A673 (cell line): ENCODE data around the gene INSR. TPM values are rescaled to one million over a fixed set of nuclear protein-coding genes. Genes with fewer than 3 reads are reported as not detected.

Experiments
- BruUV-seq: library from RNA; stranded (reverse); fragments of 400-500 nt; replicated peaks from 2 replicates; lab custom pipeline; 2021; lab: Mats Ljungman, UMichigan
- CTCF ChIA-PET: fragments of 300-600 bp; sonication (Branson Sonifier 250); formaldehyde crosslinking; loops from one replicate; lab custom pipeline; 2022; ENCODE audit warnings: antibody characterized with exemption; lab: Charles Lee
- POLR2A ChIA-PET: fragments of 300-600 bp; sonication (Branson Sonifier 250); formaldehyde crosslinking; loops from one replicate; lab custom pipeline; 2022; ENCODE audit warnings: antibody characterized with exemption; ENCODE audit not compliant: low non-redundant PET; lab: Charles Lee
- DNase-seq: peaks from one replicate; pipeline ENCODE4 v3.0.0-alpha.2; 2015; ENCODE audit warnings: low spot score
- H3K27ac ChIP-seq: fragments of 200-600 bp; sonication (generic); 2 replicates; pipeline ENCODE4 v1.5.1; 2016; ENCODE audit warnings: mixed run types, low read depth, mild to moderate bottlenecking, mixed read lengths, antibody characterized with exemption, low read length; ENCODE audit not compliant: poor library complexity, severe bottlenecking
- H3K27me3 ChIP-seq: fragments of 200-600 bp; sonication (generic); replicated peaks from 2 replicates; pipeline ENCODE4 v1.6.1; 2017; ENCODE audit warnings: mixed run types, low read depth, mild to moderate bottlenecking, mixed read lengths, antibody characterized with exemption, low read length; ENCODE audit not compliant: insufficient read depth, poor library complexity
- H3K36me3 ChIP-seq: fragments of 200-600 bp; sonication (generic); 2 replicates; pipeline ENCODE4 v1.6.1; 2016; ENCODE audit warnings: mixed run types, mild to moderate bottlenecking, mixed read lengths, antibody characterized with exemption, low read length; ENCODE audit not compliant: insufficient read depth, poor library complexity, severe bottlenecking
- H3K4me1 ChIP-seq: fragments of 200-600 bp; sonication (generic); 2 replicates; pipeline ENCODE4 v1.6.1; 2017; ENCODE audit warnings: mixed run types, mild to moderate bottlenecking, mixed read lengths, antibody characterized with exemption, low read length; ENCODE audit not compliant: insufficient read depth, poor library complexity, severe bottlenecking
- H3K4me3 ChIP-seq: fragments of 200-600 bp; sonication (generic); 2 replicates; pipeline ENCODE4 v1.5.1; 2016; ENCODE audit warnings: low read depth, mixed run types, mild to moderate bottlenecking, mixed read lengths, low read length; ENCODE audit not compliant: poor library complexity, severe bottlenecking
- H3K9me3 ChIP-seq: fragments of 200-600 bp; sonication (generic); 2 replicates; pipeline ENCODE4 v1.6.1; 2016; ENCODE audit warnings: mixed run types, low read depth, mild to moderate bottlenecking, mixed read lengths, antibody characterized with exemption, low read length; ENCODE audit not compliant: poor library complexity, severe bottlenecking
- EZH2 ChIP-seq: fragments of 200-600 bp; sonication (generic); IDR thresholded peaks from 2 replicates; pipeline ENCODE4 v1.6.1; 2017; ENCODE audit warnings: borderline replicate concordance, low read depth, mild to moderate bottlenecking, mixed read lengths, antibody characterized with exemption, low read length; ENCODE audit not compliant: poor library complexity, severe bottlenecking
- intact Hi-C: fragments of 100-400 bp; cut with micrococcal nuclease; formaldehyde crosslinking; loops from one replicate; pipeline ENCODE4 v1.10.0; 2022; ENCODE audit not compliant: unreplicated experiment
- total RNA-seq: library from RNA; stranded (reverse); gene quantifications from 2 replicates; pipeline ENCODE4 v1.2.3, GENCODE V29; 2021
- TF ChIP-seq, protein P1 (sequence below): fragments of 300-800, 200-600 bp; sonication (generic); conservative IDR thresholded peaks from 2 replicates; pipeline ENCODE4 v1.5.1; 2017; ENCODE audit warnings: low read depth, mild to moderate bottlenecking, antibody characterized with exemption, low read length, moderate library complexity, mixed read lengths

Gene INSR
- total RNA-seq, 1 experiment from 2014 or later = 12.9 TPM

DNA sequence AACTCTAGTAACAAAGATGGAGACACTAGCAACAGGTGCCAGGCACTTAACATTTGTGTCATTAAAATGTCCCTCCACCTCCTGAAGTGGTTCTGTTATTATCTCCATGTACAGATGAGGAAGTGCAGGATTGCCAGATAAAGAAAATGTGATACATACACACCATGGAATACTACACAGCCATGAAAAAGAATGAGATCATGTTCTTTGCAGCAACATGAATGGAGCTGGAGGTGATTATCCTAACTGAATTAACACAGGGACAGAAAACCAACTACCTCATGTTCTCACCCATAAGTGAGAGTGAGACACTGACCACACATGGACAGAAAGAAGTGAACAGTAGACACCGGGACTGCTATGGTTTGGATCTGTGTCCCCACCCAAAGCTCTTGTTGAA is 164.2 kb downstream of the INSR start:
- intact Hi-C loops = no loop called here
- POLR2A ChIA-PET = no interaction called here
- CTCF ChIA-PET = no interaction called here

DNA sequence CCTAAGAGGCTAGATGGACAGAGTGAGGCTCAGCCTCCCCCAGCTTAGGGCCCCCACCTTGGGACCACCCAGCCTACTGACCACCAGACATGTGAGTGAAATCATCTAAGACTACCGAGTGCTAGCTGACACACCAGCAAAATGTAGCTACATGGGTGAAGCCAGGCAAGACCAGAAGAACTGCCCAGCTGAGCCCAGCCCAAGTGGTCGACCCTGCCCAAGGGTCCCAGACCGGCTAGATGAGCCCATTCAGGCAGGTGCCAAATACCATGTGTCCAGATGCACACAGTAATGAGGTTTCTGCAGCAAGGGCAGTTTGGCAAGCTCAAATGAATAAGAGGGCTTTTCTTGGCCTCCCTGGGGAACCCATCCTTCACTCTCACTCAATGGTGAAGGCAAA is 168.1 kb downstream of the INSR start:
- ChIA-PET CTCF (no interaction called here), POLR2A (no interaction called here)
- Histone ChIP-seq H3K4me1 (no peaks in the 10 kb centered on the region), H3K27ac (no peak overlapping the region), H3K36me3 (peaks cover 9% of the 10 kb centered on the region), H3K9me3 (peaks cover 8% of the 10 kb centered on the region), H3K4me3 (no peak overlapping the region), H3K27me3 (no peaks in the 10 kb centered on the region)
- no peak for TF ChIP-seq EZH2
- TF ChIP-seq, protein P1, sequence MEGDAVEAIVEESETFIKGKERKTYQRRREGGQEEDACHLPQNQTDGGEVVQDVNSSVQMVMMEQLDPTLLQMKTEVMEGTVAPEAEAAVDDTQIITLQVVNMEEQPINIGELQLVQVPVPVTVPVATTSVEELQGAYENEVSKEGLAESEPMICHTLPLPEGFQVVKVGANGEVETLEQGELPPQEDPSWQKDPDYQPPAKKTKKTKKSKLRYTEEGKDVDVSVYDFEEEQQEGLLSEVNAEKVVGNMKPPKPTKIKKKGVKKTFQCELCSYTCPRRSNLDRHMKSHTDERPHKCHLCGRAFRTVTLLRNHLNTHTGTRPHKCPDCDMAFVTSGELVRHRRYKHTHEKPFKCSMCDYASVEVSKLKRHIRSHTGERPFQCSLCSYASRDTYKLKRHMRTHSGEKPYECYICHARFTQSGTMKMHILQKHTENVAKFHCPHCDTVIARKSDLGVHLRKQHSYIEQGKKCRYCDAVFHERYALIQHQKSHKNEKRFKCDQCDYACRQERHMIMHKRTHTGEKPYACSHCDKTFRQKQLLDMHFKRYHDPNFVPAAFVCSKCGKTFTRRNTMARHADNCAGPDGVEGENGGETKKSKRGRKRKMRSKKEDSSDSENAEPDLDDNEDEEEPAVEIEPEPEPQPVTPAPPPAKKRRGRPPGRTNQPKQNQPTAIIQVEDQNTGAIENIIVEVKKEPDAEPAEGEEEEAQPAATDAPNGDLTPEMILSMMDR = no peak
- intact Hi-C loops = no loop called here
- no TSS peak for BruUV-seq
- no peak for DNase-seq

More for the DNA sequence above, 164.2 kb downstream of the INSR start:
- no peaks in the 10 kb centered on the region for H3K27me3 ChIP-seq
- H3K4me3 ChIP-seq = no peak overlapping the region
- H3K27ac ChIP-seq = no peak overlapping the region
- TF ChIP-seq EZH2 = no peak
- TF ChIP-seq, protein P1 = no peak
- no TSS peak for BruUV-seq
- peaks cover 9% of the 10 kb centered on the region for H3K36me3 ChIP-seq
- peaks cover 8% of the 10 kb centered on the region for H3K9me3 ChIP-seq
- no peak for DNase-seq
- H3K4me1 ChIP-seq = no peaks in the 10 kb centered on the region

DNA sequence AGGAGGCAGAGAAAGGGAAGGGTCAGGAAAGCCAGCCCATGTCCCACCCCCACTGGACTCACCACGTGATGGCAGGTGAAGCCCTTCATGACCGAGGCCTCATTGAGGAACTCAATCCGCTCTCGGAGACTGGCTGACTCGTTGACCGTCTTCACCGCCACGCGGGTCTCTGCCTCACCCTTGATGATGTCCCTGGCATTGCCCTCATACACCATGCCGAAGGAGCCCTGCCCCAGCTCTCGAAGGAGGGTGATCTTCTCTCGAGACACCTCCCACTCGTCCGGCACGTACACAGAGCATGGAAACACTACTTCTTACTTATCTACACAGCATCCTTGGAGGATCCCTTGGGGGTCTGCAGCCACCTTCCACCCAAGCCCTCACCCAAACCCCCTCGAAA is 169.0 kb downstream of the INSR start:
- intact Hi-C loops = no loop called here
- Histone ChIP-seq H3K27me3 (no peaks in the 10 kb centered on the region), H3K36me3 (peaks cover 9% of the 10 kb centered on the region), H3K4me1 (no peaks in the 10 kb centered on the region), H3K27ac (no peak overlapping the region), H3K9me3 (peaks cover 8% of the 10 kb centered on the region), H3K4me3 (no peak overlapping the region)
- TF ChIP-seq, protein P1 = no peak
- TF ChIP-seq EZH2 = no peak
- POLR2A ChIA-PET = no interaction called here
- no TSS peak for BruUV-seq
- DNase-seq = no peak
- CTCF ChIA-PET = no interaction called here
